Osteocyte (in vitro differentiated cells): ENCODE measurements around the gene CAVIN2. TPM values are rescaled to one million over a fixed set of nuclear protein-coding genes. Genes with fewer than 3 reads are reported as not detected.

Experiments used
- DNase-seq: peaks from one replicate; pipeline ENCODE4 v3.0.0; 2021; ENCODE audit warnings: mixed read lengths; ENCODE audit not compliant: unreplicated experiment; ENCODE audit errors: extremely low spot score
- H3K27ac Mint-ChIP-seq: one replicate; pipeline ENCODE4 v1.8.0; 2021; ENCODE audit warnings: mild to moderate bottlenecking, mixed read lengths; ENCODE audit not compliant: unreplicated experiment
- H3K27me3 Mint-ChIP-seq: one replicate; pipeline ENCODE4 v1.8.0; 2021; ENCODE audit warnings: mixed read lengths; ENCODE audit not compliant: unreplicated experiment
- H3K36me3 Mint-ChIP-seq: one replicate; pipeline ENCODE4 v1.8.0; 2021; ENCODE audit warnings: mixed read lengths; ENCODE audit not compliant: unreplicated experiment
- H3K4me1 Mint-ChIP-seq: one replicate; pipeline ENCODE4 v1.8.0; 2021; ENCODE audit warnings: mixed read lengths; ENCODE audit not compliant: unreplicated experiment
- H3K4me3 Mint-ChIP-seq: one replicate; pipeline ENCODE4 v1.8.0; 2021; ENCODE audit warnings: mild to moderate bottlenecking, moderate library complexity, mixed read lengths; ENCODE audit not compliant: unreplicated experiment
- H3K9me3 Mint-ChIP-seq: one replicate; pipeline ENCODE4 v1.8.0; 2021; ENCODE audit warnings: mixed read lengths; ENCODE audit not compliant: unreplicated experiment
- long read RNA-seq: library from polyadenylated mRNA; unstranded; transcript quantifications from one replicate; pipeline ENCODE4 v2.0.0, GENCODE V29; 2021
- total RNA-seq: library from RNA; stranded (reverse); gene quantifications from 2 replicates; pipeline ENCODE4 v1.2.1, GENCODE V29; 2021
- TF ChIP-seq, protein P1 (sequence below): fragments of 200-600 bp; sonication (generic); IDR thresholded peaks from 2 replicates; pipeline ENCODE4 v1.5.0; 2021; ENCODE audit warnings: antibody characterized with exemption, mild to moderate bottlenecking, moderate library complexity

The CAVIN2 gene, protein sequence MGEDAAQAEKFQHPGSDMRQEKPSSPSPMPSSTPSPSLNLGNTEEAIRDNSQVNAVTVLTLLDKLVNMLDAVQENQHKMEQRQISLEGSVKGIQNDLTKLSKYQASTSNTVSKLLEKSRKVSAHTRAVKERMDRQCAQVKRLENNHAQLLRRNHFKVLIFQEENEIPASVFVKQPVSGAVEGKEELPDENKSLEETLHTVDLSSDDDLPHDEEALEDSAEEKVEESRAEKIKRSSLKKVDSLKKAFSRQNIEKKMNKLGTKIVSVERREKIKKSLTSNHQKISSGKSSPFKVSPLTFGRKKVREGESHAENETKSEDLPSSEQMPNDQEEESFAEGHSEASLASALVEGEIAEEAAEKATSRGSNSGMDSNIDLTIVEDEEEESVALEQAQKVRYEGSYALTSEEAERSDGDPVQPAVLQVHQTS
- total RNA-seq: 5.3 and 6.6 TPM in 2 replicates
- long read RNA-seq, transcript CAVIN2-201 (2 exons, 3,229 nt): major isoform, 101 of 103 reads
- long read RNA-seq, partial matches to known transcripts: 0 of 103 reads
- long read RNA-seq, other reads (novel, unspliced or antisense): 2 of 103 reads

DNA sequence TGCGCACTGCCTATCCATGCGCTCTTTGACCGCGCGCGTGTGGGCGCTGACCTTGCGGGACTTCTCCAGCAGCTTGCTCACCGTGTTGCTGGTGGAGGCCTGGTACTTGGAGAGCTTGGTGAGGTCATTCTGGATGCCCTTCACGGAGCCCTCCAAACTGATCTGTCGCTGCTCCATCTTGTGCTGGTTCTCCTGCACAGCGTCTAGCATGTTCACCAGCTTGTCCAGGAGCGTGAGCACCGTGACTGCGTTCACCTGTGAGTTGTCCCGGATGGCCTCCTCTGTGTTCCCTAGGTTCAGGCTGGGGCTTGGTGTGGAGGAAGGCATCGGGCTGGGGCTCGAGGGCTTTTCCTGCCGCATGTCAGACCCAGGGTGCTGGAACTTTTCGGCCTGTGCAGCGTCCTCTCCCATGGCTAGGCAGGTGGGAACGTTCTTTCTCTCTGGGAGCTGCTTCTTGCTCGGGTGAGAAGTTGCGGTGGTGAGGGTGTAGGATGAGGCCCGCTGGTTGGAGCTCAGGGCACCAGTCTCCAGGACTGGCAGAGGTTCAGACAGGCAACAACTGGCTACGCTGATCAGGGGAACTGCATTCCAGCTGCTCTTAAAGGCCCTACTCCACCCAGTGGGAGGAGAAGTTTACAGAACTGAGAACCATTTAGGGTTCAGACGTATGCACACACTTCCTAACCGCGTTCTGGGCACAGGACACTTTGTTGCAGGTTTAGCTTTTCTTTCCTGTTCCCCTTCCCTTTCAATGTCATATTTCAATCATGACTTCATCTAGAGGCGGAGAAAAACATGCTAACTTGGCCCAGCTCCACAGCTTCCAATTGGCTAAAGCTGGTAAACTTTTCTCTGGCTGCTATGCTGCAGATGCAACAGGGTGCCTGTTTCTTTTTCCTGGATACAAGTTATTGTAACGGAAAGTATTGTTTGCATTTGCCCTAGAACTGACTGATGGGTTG, at the start of gene CAVIN2:
CAVIN2 (minus strand) TSS at position 574 of the 962 bp plus-strand sequence; CDS start at position 411, 163 bp downstream.
- H3K9me3 Mint-ChIP-seq: no peaks in the 10 kb centered on the region
- H3K27ac Mint-ChIP-seq: peak within 1 kb of the TSS; percentile 93
- no peaks in the 10 kb centered on the region for H3K27me3 Mint-ChIP-seq
- TF ChIP-seq, protein P1, sequence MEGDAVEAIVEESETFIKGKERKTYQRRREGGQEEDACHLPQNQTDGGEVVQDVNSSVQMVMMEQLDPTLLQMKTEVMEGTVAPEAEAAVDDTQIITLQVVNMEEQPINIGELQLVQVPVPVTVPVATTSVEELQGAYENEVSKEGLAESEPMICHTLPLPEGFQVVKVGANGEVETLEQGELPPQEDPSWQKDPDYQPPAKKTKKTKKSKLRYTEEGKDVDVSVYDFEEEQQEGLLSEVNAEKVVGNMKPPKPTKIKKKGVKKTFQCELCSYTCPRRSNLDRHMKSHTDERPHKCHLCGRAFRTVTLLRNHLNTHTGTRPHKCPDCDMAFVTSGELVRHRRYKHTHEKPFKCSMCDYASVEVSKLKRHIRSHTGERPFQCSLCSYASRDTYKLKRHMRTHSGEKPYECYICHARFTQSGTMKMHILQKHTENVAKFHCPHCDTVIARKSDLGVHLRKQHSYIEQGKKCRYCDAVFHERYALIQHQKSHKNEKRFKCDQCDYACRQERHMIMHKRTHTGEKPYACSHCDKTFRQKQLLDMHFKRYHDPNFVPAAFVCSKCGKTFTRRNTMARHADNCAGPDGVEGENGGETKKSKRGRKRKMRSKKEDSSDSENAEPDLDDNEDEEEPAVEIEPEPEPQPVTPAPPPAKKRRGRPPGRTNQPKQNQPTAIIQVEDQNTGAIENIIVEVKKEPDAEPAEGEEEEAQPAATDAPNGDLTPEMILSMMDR: peak; percentile 11
- H3K36me3 Mint-ChIP-seq: no peaks in the 10 kb centered on the region
- H3K4me1 Mint-ChIP-seq: peaks cover 46% of the 10 kb centered on the region
- DNase-seq: no peak
- H3K4me3 Mint-ChIP-seq: peak within 1 kb of the TSS; percentile 58

DNA sequence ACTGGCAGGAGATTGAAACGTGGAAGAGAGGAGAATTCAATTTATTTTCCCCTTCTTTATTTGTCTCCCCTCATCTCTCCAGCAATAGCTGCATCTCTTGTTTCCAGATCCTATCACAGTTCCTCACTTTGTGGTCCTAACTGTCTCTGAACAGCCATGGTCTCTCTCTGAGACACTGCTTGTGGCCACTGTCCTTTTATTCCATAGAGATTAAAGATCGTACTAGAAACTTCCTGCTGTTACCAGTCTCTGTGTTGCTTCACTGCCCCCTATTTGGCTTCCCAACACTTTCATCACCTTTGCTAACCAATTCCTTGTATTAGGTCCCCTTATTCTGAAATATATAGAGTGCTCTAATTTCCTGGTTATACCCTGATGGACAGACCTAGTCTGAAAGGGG, 48.9 kb upstream of the CAVIN2 start:
- H3K4me3 Mint-ChIP-seq: no peak overlapping the region
- H3K27me3 Mint-ChIP-seq: no peaks in the 10 kb centered on the region
- peak overlapping the region; percentile 57 for H3K27ac Mint-ChIP-seq
- no peak for DNase-seq
- H3K9me3 Mint-ChIP-seq: peaks cover 12% of the 10 kb centered on the region
- H3K4me1 Mint-ChIP-seq: peaks cover 49% of the 10 kb centered on the region
- peaks cover 5% of the 10 kb centered on the region for H3K36me3 Mint-ChIP-seq
- TF ChIP-seq, protein P1: no peak

DNA sequence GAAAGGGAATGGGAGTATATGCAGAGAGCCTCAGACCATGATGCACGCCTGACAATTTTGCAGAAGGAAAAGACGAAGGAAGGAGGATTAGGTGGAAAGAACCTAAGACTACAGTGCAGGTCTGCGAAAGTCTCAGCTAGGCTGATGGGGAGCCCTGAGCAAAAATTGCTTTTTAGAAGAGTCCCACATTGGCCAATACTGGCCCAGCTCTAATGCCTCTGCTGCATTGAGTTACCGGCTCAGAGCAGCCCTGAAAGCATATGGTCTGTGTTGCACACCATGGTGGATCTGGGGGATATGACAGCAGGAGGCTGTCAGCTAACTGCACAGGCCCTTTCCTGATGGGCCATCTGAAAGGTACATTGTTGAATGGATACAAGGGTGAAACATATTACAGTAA, 48.3 kb upstream of the CAVIN2 start:
- TF ChIP-seq, protein P1: no peak
- Mint-ChIP-seq H3K27ac (peak overlapping the region; percentile 42), H3K9me3 (peaks cover 12% of the 10 kb centered on the region), H3K4me3 (no peak overlapping the region), H3K27me3 (no peaks in the 10 kb centered on the region), H3K4me1 (peaks cover 46% of the 10 kb centered on the region), H3K36me3 (peaks cover 5% of the 10 kb centered on the region)
- DNase-seq: no peak

DNA sequence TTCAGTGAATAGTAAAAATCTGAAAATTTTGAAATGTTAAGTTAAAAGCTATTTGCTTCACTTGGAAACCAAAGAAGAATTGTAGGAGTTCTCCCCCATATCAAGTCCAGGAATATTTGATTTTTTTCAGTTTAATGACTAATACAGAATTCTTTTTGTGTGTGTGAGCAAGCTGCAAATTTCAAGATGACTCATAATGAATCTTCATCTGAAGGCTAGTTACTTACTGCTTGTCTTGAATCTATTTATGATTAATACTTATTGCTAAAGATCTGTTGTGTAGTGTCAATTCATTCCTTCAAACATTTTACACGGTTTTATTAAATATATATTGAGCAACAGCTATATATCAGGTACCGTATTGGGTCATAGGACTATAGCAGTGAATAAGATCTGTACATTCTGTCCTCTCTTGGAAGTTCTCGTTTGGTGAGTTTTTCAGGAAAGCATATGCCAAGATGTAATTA, 47.8 kb upstream of the CAVIN2 start:
- H3K4me3 Mint-ChIP-seq: no peak overlapping the region
- H3K27ac Mint-ChIP-seq: peak overlapping the region; percentile 43
- H3K36me3 Mint-ChIP-seq: peaks cover 5% of the 10 kb centered on the region
- TF ChIP-seq, protein P1: no peak
- no peaks in the 10 kb centered on the region for H3K27me3 Mint-ChIP-seq
- H3K4me1 Mint-ChIP-seq: peaks cover 44% of the 10 kb centered on the region
- no peak for DNase-seq
- H3K9me3 Mint-ChIP-seq: peaks cover 12% of the 10 kb centered on the region
